Activated CD8-positive, alpha-beta memory T cell treated with anti-CD3 and anti-CD28 coated beads, Interleukin-2, amount 50 U/mL, for 1 hour (primary cell): ENCODE results near the gene MICALL2.
A peak's percentile ranks its signal among the peaks of the same experiment; 100 is the strongest.

ENCODE experiments used
- DNase-seq: peaks from one replicate; pipeline ENCODE4 v3.0.0-alpha.2; 2020; ENCODE audit errors: extremely low read depth

MICALL2 gene

GRCh38 chr7:1415389-1415990, 43.8 kb downstream of the MICALL2 start:
- no peak for DNase-seq

GRCh38 chr7:1413936-1414639, 45.2 kb downstream of the MICALL2 start:
- no peak for DNase-seq

GRCh38 chr7:1412322-1413261, 46.7 kb downstream of the MICALL2 start:
- peak; percentile 59 for DNase-seq

GRCh38 chr7:1411414-1411813, 47.9 kb downstream of the MICALL2 start:
- no peak for DNase-seq

- DNase-seq = no peak
Measured at GRCh38 chr7:1410992-1411391, 48.3 kb downstream of the MICALL2 start.

- DNase-seq = no peak
Measured at GRCh38 chr7:1409555-1409954, 49.7 kb downstream of the MICALL2 start.

- DNase-seq = no peak
Measured at GRCh38 chr7:1408466-1408865, 50.8 kb downstream of the MICALL2 start.

- DNase-seq = no peak
Measured at GRCh38 chr7:1407892-1408291, 51.4 kb downstream of the MICALL2 start.

- DNase-seq = no peak
Measured at GRCh38 chr7:1404898-1405548, 54.2 kb downstream of the MICALL2 start.

- DNase-seq = no peak
Measured at GRCh38 chr7:1404460-1404809, 54.8 kb downstream of the MICALL2 start.

GRCh38 chr7:1403638-1404459, 55.4 kb downstream of the MICALL2 start:
- DNase-seq = no peak

GRCh38 chr7:1402791-1403637, 56.3 kb downstream of the MICALL2 start:
- no peak for DNase-seq

- no peak for DNase-seq
Measured at GRCh38 chr7:1402110-1402790, 57.0 kb downstream of the MICALL2 start.

GRCh38 chr7:1401011-1401410, 58.3 kb downstream of the MICALL2 start:
- DNase-seq = no peak

- no peak for DNase-seq
Measured at GRCh38 chr7:1400371-1400770, 58.9 kb downstream of the MICALL2 start.

- DNase-seq = no peak
Measured at GRCh38 chr7:1397491-1398327, 61.6 kb downstream of the MICALL2 start.

GRCh38 chr7:1396195-1396594, 63.1 kb downstream of the MICALL2 start:
- no peak for DNase-seq

- no peak for DNase-seq
Measured at GRCh38 chr7:1395211-1396070, 63.8 kb downstream of the MICALL2 start.
